ENCODE data around the gene MTHFD1. TPM values are rescaled to one million over a fixed set of nuclear protein-coding genes. Genes with fewer than 3 reads are reported as not detected.
A peak's percentile ranks its signal among the peaks of the same experiment; 100 is the strongest.

MTHFD1 gene
- total and polyA plus RNA-seq, 9 of the 15 experiments (the other 6 are each of a cell fraction or from before 2014, with no cell fraction given), result 66.7 to 158 (median 90.9) TPM

- no peak for TF ChIP-seq CHAMP1 (IDR thresholded peaks at IDR 0.05)
- TF ChIP-seq ZNF134 (CRISPR knock-in tag; conservative IDR thresholded peaks at IDR 0.05), result no peak
- peak; percentile 50 for TF ChIP-seq NFYB (IDR thresholded peaks at IDR 0.05; ENCODE audit: extremely low read depth, insufficient read length)
- no peak for TF ChIP-seq POLR3A (IDR thresholded peaks at IDR 0.05; ENCODE audit: borderline replicate concordance, extremely low read depth, insufficient read depth, insufficient read length)
- TF ChIP-seq CBX2 (IDR thresholded peaks at IDR 0.05; ENCODE audit: insufficient read depth, low read length, poor library complexity, severe bottlenecking), result no peak
- no peak for TF ChIP-seq ZNF668 (CRISPR knock-in tag; IDR thresholded peaks at IDR 0.05)
- no peak for TF ChIP-seq EGR1 (conservative IDR thresholded peaks at IDR 0.05)
- 0 out of 4 replicates have a peak, but pooled peaks of 1 of the 2 experiments have one; percentile 16 for TF ChIP-seq ZNF318 (IDR thresholded peaks at IDR 0.05; ENCODE audit: borderline replicate concordance in 1 of 2, low read depth in 1 of 2)
- no peak for TF ChIP-seq NCOA6 (IDR thresholded peaks at IDR 0.05)
- no peak for TF ChIP-seq SMAD3 (CRISPR knock-in tag; conservative IDR thresholded peaks at IDR 0.05)
- TF ChIP-seq SMARCB1 (IDR thresholded peaks at IDR 0.05; ENCODE audit: insufficient read length, low read depth), result no peak
- no peak; the same call in 1 of the 2 replicates for TF ChIP-seq ZNF511 (CRISPR knock-in tag; IDR thresholded peaks at IDR 0.05)
- TF ChIP-seq ZNF695 (CRISPR knock-in tag; IDR thresholded peaks at IDR 0.05), result no peak
- no peak for TF ChIP-seq RFX5 (IDR thresholded peaks at IDR 0.05; ENCODE audit: low read depth, low read length)
- no peak for TF ChIP-seq ZNF263 (CRISPR knock-in tag; IDR thresholded peaks at IDR 0.05; ENCODE audit: borderline replicate concordance)
- 0 out of 2 replicates have a peak, but pooled peaks have one; percentile 6 for TF ChIP-seq ATF7 (IDR thresholded peaks at IDR 0.05)
- no peak for TF ChIP-seq MTA3 (IDR thresholded peaks at IDR 0.05; ENCODE audit: borderline replicate concordance)
Observed at GRCh38 chr14:64387782-64388532, at the start of gene MTHFD1 (continued).
